IMR-90 (cell line): ENCODE results near the gene GTPBP4. TPM values are rescaled to one million over a fixed set of nuclear protein-coding genes. Genes with fewer than 3 reads are reported as not detected.

Experiments used
- ATAC-seq: fragments of 200-7000 bp; cut with Tn5 transposase; 2 replicates; pipeline ENCODE4 v1.9.1; 2020; ENCODE audit warnings: low read depth, mild to moderate bottlenecking, moderate library complexity
- BruUV-seq: library from RNA; stranded (reverse); fragments of 400-500 nt; replicated peaks from 2 replicates; lab custom pipeline; 2021; lab: Mats Ljungman, UMichigan
- CTCF ChIA-PET: fragments of 300-600 bp; formaldehyde crosslinking; extraction: SDS; loops from one replicate; lab custom pipeline; 2021; ENCODE audit warnings: antibody characterized with exemption; lab: Yijun Ruan, JAX
- POLR2A ChIA-PET: fragments of 300-600 bp; sonication (Branson Sonifier 250); formaldehyde crosslinking; loops from one replicate; lab custom pipeline; 2022; ENCODE audit warnings: antibody characterized with exemption; ENCODE audit not compliant: unreplicated experiment; lab: Charles Lee
- DNase-seq: peaks from one replicate; pipeline ENCODE4 v3.0.0; 2013
- H2AFZ ChIP-seq: replicated peaks from 2 replicates; pipeline ENCODE3; 2013; ENCODE audit warnings: low read length, mild to moderate bottlenecking; ENCODE audit not compliant: poor library complexity
- H2AK5ac ChIP-seq: 2 replicates; pipeline ENCODE4 v1.6.1; 2013; ENCODE audit warnings: low read depth, low read length, inconsistent platforms
- H2AK9ac ChIP-seq: replicated peaks from 2 replicates; pipeline ENCODE3; 2013; ENCODE audit warnings: mild to moderate bottlenecking, low read depth, low read length, moderate library complexity; ENCODE audit not compliant: poor library complexity
- H2BK120ac ChIP-seq: 2 replicates; pipeline ENCODE4 v1.6.1; 2013; ENCODE audit warnings: low read depth, low read length, inconsistent platforms
- H2BK15ac ChIP-seq: 3 replicates; pipeline ENCODE4 v1.6.1; 2013; ENCODE audit warnings: low read depth, low read length, inconsistent platforms
- H2BK20ac ChIP-seq: 2 replicates; pipeline ENCODE4 v1.6.1; 2013; ENCODE audit warnings: low read depth, mild to moderate bottlenecking, inconsistent platforms, low read length, moderate library complexity
- H2BK5ac ChIP-seq: 2 replicates; pipeline ENCODE4 v1.6.1; 2013; ENCODE audit warnings: mild to moderate bottlenecking, low read depth, low read length, inconsistent platforms; ENCODE audit not compliant: poor library complexity, severe bottlenecking
- H3K14ac ChIP-seq: replicated peaks from 2 replicates; pipeline ENCODE4 v1.6.1; 2013; ENCODE audit warnings: low read depth, low read length, inconsistent platforms
- H3K18ac ChIP-seq: 2 replicates; pipeline ENCODE4 v1.6.1; 2013; ENCODE audit warnings: low read depth, low read length, control low read depth
- H3K23ac ChIP-seq: 2 replicates; pipeline ENCODE4 v1.6.1; 2013; ENCODE audit warnings: low read depth, low read length, inconsistent platforms
- H3K27ac ChIP-seq: 2 replicates; pipeline ENCODE4 v1.5.1; 2013; ENCODE audit warnings: mild to moderate bottlenecking, control low read depth, low read length; ENCODE audit not compliant: insufficient read depth
- H3K27me3 ChIP-seq: 2 replicates; pipeline ENCODE4 v1.6.1; 2013; ENCODE audit warnings: low read length; ENCODE audit not compliant: control insufficient read depth, insufficient read depth
- H3K36me3 ChIP-seq: 2 replicates; pipeline ENCODE4 v1.6.1; 2013; ENCODE audit warnings: low read length, mixed read lengths; ENCODE audit not compliant: control insufficient read depth, insufficient read depth
- H3K4ac ChIP-seq: 2 replicates; pipeline ENCODE4 v1.6.1; 2013; ENCODE audit warnings: low read depth, low read length, inconsistent platforms
- H3K4me1 ChIP-seq: 2 replicates; pipeline ENCODE4 v1.6.1; 2013; ENCODE audit warnings: low read length, mixed read lengths; ENCODE audit not compliant: control insufficient read depth, insufficient read depth
- H3K4me2 ChIP-seq: 2 replicates; pipeline ENCODE4 v1.6.1; 2013; ENCODE audit warnings: low read depth, mild to moderate bottlenecking, control low read depth, low read length, moderate library complexity
- H3K4me3 ChIP-seq: 2 replicates; pipeline ENCODE4 v1.5.1; 2013; ENCODE audit warnings: low read depth, mild to moderate bottlenecking, control low read depth, low read length, moderate library complexity; ENCODE audit not compliant: insufficient read depth
- H3K56ac ChIP-seq: 2 replicates; pipeline ENCODE4 v1.6.1; 2013; ENCODE audit warnings: low read length, inconsistent platforms; ENCODE audit not compliant: insufficient read depth; ENCODE audit errors: extremely low read depth
- H3K79me1 ChIP-seq, 2 experiments: 2 replicates each; pipeline ENCODE4 v1.6.1; 2013; ENCODE audit warnings: low read length in 2 of 2, inconsistent platforms in 1 of 2, low read depth in 1 of 2
- H3K9ac ChIP-seq: 2 replicates; pipeline ENCODE4 v1.6.1; 2013; ENCODE audit warnings: low read depth, low read length, control low read depth
- H3K9me1 ChIP-seq: 2 replicates; pipeline ENCODE4 v1.6.1; 2013; ENCODE audit warnings: low read length, inconsistent platforms; ENCODE audit not compliant: insufficient read depth
- H3K9me3 ChIP-seq: 2 replicates; pipeline ENCODE4 v1.6.1; 2013; ENCODE audit warnings: low read length; ENCODE audit not compliant: control insufficient read depth, insufficient read depth
- H4K20me1 ChIP-seq: 2 replicates; pipeline ENCODE4 v1.6.1; 2013; ENCODE audit warnings: low read length, inconsistent platforms; ENCODE audit not compliant: insufficient read depth
- H4K5ac ChIP-seq: 2 replicates; pipeline ENCODE4 v1.6.1; 2013; ENCODE audit warnings: mild to moderate bottlenecking, low read depth, low read length, control low read depth
- H4K8ac ChIP-seq, 2 experiments: 2 replicates each; pipeline ENCODE4 v1.6.1; 2013; ENCODE audit warnings: low read depth in 2 of 2, low read length in 2 of 2, control low read depth in 1 of 2, inconsistent platforms in 1 of 2
- H4K91ac ChIP-seq: 2 replicates; pipeline ENCODE4 v1.6.1; 2013; ENCODE audit warnings: low read depth, low read length, inconsistent platforms; ENCODE audit not compliant: insufficient read depth
- BHLHE40 ChIP-seq: fragments of 150-350 bp; IDR thresholded peaks from 2 replicates; pipeline ENCODE4 v1.6.1; 2016; ENCODE audit warnings: mild to moderate bottlenecking, low read depth, low read length
- CEBPB ChIP-seq: IDR thresholded peaks from 2 replicates; pipeline ENCODE4 v1.6.1; 2012; ENCODE audit warnings: low read depth, low read length, improper control_type of control experiment
- CHD1 ChIP-seq: IDR thresholded peaks from 2 replicates; pipeline ENCODE4 v1.6.1; 2012; ENCODE audit warnings: low read depth, low read length, improper control_type of control experiment
- FOS ChIP-seq: fragments of 150-350 bp; IDR thresholded peaks from 2 replicates; pipeline ENCODE4 v1.6.1; 2016; ENCODE audit warnings: low read depth, low read length
- POLR2A ChIP-seq: IDR thresholded peaks from 2 replicates; pipeline ENCODE4 v1.6.1; 2012; ENCODE audit warnings: mild to moderate bottlenecking, low read depth, low read length
- RCOR1 ChIP-seq: IDR thresholded peaks from 2 replicates; pipeline ENCODE4 v1.6.1; 2012; ENCODE audit warnings: mild to moderate bottlenecking, low read length, improper control_type of control experiment; ENCODE audit not compliant: insufficient replicate concordance
- RFX5 ChIP-seq: IDR thresholded peaks from 2 replicates; pipeline ENCODE4 v1.8.0; 2012; ENCODE audit warnings: low read depth, mild to moderate bottlenecking, low read length, moderate library complexity
- WGBS, 2 experiments: methylation state at CpG; one replicate each; pipeline versions ENCODE4 v1.1.5 to v1.1.7; 2013; ENCODE audit warnings: missing lambda C conversion rate in 2 of 2; ENCODE audit not compliant: insufficient read length in 1 of 2; ENCODE audit errors: extremely low coverage in 2 of 2; 5-methylcytosine and 5-hydroxymethylcytosine counted together
- dilution Hi-C: fragments of 300-500 bp; cut with HindIII; formaldehyde crosslinking; loops from one replicate; pipeline ENCODE4 v1.14.3; 2018; ENCODE audit warnings: low sequenced_read_pairs; ENCODE audit not compliant: unreplicated experiment
- in situ Hi-C: fragments of 300-500 bp; cut with MboI; formaldehyde crosslinking; loops from 3 replicates; pipeline ENCODE4 v1.14.3; 2019; ENCODE audit warnings: low sequenced_read_pairs, inconsistent platforms, mixed read lengths
- intact Hi-C: fragments of 100-400 bp; cut with micrococcal nuclease; formaldehyde crosslinking; loops from 2 replicates; pipeline ENCODE4 v1.10.0; 2022
- polyA plus RNA-seq, 3 experiments: library from polyadenylated mRNA; depleted of rRNA; stranded (reverse); fragments of >200 nt; gene quantifications; 2 replicates each; pipeline ENCODE4 v1.2.3, GENCODE V29; 2012; ENCODE audit warnings: low replicate concordance in 1 of 3
- total RNA-seq: library from RNA; depleted of rRNA; stranded (reverse); fragments of >200 nt; gene quantifications from 2 replicates; pipeline ENCODE4 v1.2.3, GENCODE V29; 2012
- TF ChIP-seq, protein P1 (sequence below): fragments of 150-350 bp; IDR thresholded peaks from 2 replicates; pipeline ENCODE4 v1.6.1; 2016; ENCODE audit warnings: low read depth, mild to moderate bottlenecking, low read length, moderate library complexity, borderline replicate concordance
- TF ChIP-seq, protein P2 (sequence below): conservative IDR thresholded peaks from 2 replicates; pipeline ENCODE4 v1.5.1; 2012; ENCODE audit warnings: mild to moderate bottlenecking, low read depth, low read length, improper control_type of control experiment

GTPBP4 gene
- total and polyA plus RNA-seq, 2 of the 4 experiments (the other 2 are of a cell fraction) = 46.2 to 48.6 TPM

GRCh38 chr10:971613-972012, 16.6 kb upstream of the GTPBP4 start:
- TF ChIP-seq CHD1 (no peak), CEBPB (no peak), FOS (no peak), RCOR1 (no peak), BHLHE40 (no peak), RFX5 (no peak), POLR2A (no peak)
- TF ChIP-seq, protein P1, sequence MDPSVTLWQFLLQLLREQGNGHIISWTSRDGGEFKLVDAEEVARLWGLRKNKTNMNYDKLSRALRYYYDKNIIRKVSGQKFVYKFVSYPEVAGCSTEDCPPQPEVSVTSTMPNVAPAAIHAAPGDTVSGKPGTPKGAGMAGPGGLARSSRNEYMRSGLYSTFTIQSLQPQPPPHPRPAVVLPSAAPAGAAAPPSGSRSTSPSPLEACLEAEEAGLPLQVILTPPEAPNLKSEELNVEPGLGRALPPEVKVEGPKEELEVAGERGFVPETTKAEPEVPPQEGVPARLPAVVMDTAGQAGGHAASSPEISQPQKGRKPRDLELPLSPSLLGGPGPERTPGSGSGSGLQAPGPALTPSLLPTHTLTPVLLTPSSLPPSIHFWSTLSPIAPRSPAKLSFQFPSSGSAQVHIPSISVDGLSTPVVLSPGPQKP = no peak
- TF ChIP-seq, protein P2, sequence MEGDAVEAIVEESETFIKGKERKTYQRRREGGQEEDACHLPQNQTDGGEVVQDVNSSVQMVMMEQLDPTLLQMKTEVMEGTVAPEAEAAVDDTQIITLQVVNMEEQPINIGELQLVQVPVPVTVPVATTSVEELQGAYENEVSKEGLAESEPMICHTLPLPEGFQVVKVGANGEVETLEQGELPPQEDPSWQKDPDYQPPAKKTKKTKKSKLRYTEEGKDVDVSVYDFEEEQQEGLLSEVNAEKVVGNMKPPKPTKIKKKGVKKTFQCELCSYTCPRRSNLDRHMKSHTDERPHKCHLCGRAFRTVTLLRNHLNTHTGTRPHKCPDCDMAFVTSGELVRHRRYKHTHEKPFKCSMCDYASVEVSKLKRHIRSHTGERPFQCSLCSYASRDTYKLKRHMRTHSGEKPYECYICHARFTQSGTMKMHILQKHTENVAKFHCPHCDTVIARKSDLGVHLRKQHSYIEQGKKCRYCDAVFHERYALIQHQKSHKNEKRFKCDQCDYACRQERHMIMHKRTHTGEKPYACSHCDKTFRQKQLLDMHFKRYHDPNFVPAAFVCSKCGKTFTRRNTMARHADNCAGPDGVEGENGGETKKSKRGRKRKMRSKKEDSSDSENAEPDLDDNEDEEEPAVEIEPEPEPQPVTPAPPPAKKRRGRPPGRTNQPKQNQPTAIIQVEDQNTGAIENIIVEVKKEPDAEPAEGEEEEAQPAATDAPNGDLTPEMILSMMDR = no peak
- Histone ChIP-seq H3K36me3 (no peaks in the 10 kb centered on the region), H3K4me2 (no peak overlapping the region), H2BK20ac (no peak overlapping the region), H3K4me1 (peaks cover 9% of the 10 kb centered on the region), H4K20me1 (no peaks in the 10 kb centered on the region), H2AK5ac (no peak overlapping the region), H3K27me3 (peaks cover 2% of the 10 kb centered on the region; the same call in 1 of the 2 replicates), H2BK120ac (no peak overlapping the region), H3K23ac (no peak overlapping the region), H2BK5ac (no peak overlapping the region), H3K9me1 (no peaks in the 10 kb centered on the region), H2AFZ (no peak overlapping the region), H3K4me3 (no peak overlapping the region), H2AK9ac (no peak overlapping the region), H3K4ac (no peak overlapping the region), H4K5ac (no peak overlapping the region; the same call in 1 of the 2 replicates), H3K9ac (no peak overlapping the region), H3K56ac (no peak overlapping the region), H3K18ac (no peak overlapping the region), H3K79me1 (no peaks in the 10 kb centered on the region; a peak in 1 of 4 replicates), H2BK15ac (no peak overlapping the region), H3K14ac (no peak overlapping the region), H4K91ac (no peak overlapping the region), H3K9me3 (no peaks in the 10 kb centered on the region; the same call in none of the 2 replicates), H4K8ac (no peak overlapping the region), H3K27ac (no peak overlapping the region)
- ChIA-PET POLR2A (no interaction called here), CTCF (no interaction called here)
- dilution Hi-C loops = no loop called here
- no peak for DNase-seq
- no peak for ATAC-seq
- no TSS peak for BruUV-seq
- WGBS, 2 experiments = 94% methylated on average over 5 of the region's 12 CpGs; no CpG with 5 or more reads in 1 of the 2 experiments
- in situ Hi-C loops = no loop called here
- intact Hi-C loops = no loop called here
